HTR-8/SVneo (cell line): Measurements from ENCODE around the gene RIC8B.
A peak's percentile ranks its signal among the peaks of the same experiment; 100 is the strongest.
"Not testable (repeated sequence)": the region's sequence is repeated elsewhere in the genome, so short reads cannot be mapped to it uniquely, and the experiment has no call there.

Experiments
- DNase-seq: peaks from one replicate; pipeline ENCODE4 v3.0.0; 2011; ENCODE audit warnings: low spot score, mixed read lengths; ENCODE audit not compliant: insufficient read length
- FAIRE-seq: peaks from 2 replicates; lab custom pipeline; 2011; peaks lifted over from hg19 to GRCh38; lab: Jason Lieb, UNC

Gene RIC8B, protein sequence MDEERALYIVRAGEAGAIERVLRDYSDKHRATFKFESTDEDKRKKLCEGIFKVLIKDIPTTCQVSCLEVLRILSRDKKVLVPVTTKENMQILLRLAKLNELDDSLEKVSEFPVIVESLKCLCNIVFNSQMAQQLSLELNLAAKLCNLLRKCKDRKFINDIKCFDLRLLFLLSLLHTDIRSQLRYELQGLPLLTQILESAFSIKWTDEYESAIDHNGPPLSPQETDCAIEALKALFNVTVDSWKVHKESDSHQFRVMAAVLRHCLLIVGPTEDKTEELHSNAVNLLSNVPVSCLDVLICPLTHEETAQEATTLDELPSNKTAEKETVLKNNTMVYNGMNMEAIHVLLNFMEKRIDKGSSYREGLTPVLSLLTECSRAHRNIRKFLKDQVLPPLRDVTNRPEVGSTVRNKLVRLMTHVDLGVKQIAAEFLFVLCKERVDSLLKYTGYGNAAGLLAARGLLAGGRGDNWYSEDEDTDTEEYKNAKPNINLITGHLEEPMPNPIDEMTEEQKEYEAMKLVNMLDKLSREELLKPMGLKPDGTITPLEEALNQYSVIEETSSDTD

DNA sequence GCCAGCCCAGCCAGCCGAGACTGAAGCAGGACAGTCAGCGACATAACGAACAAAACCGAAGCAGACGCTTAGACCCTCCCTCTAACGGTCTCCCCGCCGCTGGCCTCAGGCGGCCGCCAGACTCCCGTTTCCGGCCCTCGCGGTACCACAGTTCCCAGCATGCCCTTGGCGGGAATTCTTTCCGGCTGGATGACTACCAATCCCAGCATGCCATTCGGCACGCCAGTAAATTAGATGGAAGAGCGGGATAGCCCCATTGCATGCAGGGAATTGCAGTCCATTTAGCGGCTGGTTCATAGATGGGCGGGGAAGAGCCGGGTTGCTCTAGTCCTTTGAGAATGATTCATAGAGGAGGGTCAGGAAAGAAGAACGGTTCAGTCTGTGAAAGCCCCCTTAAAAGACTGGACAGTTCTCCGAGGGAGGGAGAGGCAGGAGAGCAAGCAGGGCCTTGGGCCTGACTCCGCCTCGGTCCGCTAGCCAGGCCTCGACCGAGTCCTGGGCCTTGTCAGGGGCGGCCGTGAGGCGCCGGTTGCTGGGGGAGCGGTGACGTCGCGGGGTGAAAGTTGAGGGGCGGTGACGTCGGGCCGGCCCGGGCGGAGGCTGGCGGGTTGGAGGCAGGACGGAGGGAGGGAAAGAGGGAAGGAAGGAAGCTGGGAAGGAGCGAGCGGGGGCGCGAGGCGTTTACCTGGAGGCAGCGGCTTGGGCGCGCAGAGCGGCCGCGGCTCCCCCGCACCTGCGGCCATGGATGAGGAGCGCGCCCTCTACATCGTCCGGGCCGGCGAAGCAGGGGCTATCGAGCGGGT lies at the start of gene RIC8B:
TSS of gene RIC8B (plus strand) at position 678 of the 803 bp plus-strand sequence. CDS start at position 742, 64 bp downstream.
- peak; percentile 91 for FAIRE-seq
- peak; percentile 94 for DNase-seq

DNA sequence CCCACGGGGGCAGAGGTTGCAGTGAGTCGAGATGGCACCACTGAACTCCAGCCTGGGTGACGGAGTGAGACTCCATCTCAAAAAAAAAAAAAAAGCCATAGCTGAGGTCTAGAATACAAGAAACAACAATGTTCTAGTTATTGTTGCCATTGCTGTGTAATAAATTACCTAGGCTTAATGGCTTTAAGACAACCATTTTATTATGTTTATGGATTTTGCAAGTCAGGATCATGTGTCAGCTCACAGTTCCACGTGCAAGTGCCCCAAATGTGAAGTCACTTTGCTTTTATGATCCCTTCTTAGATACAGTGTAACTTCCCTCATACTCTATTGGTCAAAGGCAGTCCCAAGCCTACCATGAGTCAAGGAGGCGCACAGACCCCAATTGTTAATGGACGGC lies 49.5 kb upstream of the RIC8B start:
- DNase-seq = no peak
- FAIRE-seq = no peak

DNA sequence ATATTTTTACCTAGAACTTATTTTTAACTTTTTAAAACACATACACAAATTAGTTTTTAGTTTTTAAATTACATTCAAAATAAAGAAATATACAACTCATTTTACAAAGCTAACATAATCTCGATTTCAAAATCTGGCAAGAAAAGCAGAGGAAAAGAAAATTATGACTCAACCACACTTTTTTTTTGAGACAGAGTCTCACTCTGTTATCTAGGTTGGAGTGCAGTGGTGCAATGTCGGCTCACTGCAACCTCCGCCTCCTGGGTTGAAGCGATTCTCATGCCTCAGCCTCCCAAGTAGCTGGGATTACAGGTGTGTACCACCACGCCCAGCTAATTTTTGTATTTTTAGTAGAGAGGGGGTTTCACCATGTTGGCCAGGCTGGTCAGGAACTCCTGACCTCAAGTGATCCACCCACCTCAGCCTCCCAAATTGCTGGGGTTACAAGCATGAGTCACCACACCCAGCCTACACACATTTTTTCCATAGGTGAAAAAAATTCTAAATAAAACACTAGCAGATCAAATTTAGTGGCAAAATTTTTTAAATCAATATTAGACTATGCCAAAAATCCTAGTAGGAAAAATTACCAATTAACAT lies 47.8 kb upstream of the RIC8B start:
- not testable (repeated sequence) for DNase-seq, FAIRE-seq

DNA sequence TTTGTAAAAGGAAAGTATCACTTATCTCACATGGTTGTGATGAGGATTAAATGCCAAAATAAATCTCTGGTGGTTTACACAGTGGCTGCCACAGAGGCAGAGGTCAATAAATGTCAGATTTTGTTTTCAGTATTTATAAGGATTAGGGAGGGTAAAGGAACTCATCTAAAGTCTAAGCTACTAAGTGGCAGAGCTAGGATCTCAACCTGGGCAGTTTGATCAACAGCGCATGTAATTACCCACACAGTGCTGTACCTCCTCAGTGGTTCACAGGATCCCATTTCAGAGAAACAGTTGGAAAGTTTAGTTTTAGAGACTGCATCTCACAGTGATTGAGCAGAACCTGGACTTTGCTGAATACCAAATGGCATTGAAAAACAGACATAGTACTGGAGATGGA lies 44.9 kb upstream of the RIC8B start:
- no peak for DNase-seq
- no peak for FAIRE-seq

DNA sequence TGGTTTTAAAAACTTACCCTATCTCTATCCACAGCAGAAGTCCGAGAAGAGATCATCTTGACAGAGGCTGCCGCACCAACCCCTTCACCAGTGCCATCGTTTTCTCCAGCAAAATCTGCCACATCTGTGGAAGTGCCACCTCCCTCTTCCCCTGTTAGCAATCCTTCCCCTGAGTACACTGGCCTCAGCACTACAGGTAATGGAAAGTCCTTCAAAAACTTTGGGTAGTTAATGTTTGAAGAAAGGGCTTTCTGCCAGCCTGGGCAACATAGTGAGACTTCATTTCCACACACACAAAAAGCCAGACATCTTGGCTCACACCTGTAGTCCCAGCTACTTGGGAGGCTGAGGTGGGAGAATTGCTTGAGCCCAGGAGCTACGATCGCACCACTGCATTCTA lies 41.6 kb upstream of the RIC8B start:
- no peak for DNase-seq
- no peak for FAIRE-seq

DNA sequence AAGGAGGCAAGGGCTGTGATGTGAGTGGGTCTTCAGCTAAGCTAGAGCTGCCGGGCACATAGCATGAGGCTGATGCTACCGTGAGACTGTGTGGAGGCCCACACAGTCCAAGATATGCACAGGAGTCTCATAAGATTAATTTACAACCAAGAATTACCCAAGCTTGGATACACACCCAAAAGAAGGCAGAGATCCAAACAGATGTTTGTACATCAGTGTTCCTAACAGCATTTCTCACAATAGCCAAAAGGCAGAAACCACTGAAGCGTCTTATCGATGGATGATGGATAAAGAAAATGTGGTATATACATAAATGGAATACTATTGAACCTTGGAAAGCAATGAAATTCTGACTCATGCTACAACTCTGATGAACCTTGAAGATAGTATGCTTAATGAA lies 40.8 kb upstream of the RIC8B start:
- DNase-seq = no peak
- FAIRE-seq = no peak

DNA sequence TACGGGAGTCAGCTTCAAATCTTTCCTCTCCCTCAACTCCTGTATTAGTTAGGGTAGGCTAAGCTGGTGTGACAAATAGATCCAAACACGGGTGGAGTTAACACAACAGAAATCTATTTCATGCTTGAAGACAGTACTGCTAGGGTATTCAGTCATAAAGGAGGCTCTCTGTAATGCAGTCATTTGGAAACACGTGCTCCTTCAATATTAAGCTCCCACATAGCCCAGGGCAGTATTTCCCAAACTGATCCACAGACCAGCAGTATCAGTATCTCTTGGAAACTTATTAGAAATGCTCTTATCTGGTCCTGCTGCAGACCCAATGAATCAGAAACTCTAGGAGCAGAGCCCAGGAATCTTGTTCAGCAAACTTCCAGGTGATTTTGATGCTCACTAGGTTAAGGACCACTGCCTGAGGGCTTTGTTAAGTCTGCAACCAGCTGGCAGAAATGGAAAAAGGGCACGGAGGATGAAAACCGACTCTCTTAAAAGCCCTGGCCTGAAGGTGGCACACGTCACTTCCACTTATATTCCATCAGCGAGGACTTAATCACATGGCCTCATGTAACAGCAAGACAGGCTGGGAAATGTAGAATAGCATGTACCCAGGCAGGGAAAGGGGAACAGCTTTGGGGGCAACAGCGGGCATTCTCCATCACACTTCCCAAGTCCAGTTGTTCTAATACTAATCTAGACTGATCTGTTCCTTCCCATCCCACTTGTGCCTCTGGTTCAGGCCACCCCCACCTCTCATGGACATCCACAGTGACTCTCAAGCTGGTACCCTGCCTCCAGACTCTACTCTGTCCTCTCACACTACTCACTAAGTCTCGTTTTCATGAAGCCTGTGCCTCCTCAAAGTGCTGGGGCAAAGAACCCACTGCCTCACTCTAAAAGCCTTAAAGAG lies 38.2 kb upstream of the RIC8B start:
- no peak for DNase-seq
- no peak for FAIRE-seq

DNA sequence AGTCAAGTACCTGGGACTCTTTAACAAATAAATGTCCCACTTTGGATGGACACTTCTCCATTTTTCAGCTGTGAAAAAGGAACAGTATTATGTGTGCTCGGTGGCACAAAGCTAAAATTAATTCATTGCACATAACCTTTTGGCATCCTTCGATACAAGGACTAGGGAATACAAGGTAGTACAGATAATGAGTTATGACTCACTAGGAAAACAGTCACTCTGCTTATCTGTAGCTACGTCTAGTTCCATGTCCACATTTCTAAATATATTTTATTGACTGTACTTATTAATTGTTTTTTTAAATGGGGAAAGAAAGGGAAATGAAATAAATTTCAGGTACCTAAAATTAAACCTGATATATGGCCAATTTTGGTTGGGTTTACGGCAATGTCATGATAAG lies 35.2 kb upstream of the RIC8B start:
- no peak for FAIRE-seq
- DNase-seq = no peak

DNA sequence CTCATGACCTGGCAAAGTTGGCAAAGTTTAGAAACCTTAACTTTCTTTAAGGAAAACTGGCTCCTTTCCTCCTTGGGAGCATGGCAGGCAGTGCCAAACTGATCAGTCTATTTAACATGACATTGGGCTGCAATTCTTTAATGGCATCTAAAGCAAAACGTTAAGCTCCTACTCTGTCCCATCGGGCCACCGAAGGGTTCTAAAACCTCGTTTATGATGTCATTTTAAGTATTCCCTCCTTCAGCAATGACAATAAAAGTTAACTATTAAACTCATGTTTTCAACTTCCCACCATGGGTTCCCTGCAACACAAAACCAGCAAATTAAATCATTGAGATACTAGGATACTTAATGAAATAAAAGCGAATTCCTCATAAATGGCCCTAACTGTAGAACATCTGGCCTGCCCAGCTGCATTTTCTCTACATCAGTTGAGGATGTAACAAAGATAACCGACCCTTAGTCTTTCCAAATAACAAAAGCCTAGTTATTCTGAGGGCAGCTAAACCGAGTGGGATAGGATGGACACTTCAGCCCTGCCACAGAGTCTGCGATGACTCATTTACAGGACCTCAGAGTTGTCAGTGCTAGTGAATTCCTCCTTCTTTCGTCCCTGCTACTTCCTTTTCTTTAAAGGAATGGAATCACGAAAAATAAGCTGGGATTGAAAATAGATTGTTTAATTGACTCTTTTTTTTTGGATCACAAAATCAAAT lies 34.5 kb upstream of the RIC8B start:
- no peak for FAIRE-seq
- DNase-seq = peak; percentile 39

DNA sequence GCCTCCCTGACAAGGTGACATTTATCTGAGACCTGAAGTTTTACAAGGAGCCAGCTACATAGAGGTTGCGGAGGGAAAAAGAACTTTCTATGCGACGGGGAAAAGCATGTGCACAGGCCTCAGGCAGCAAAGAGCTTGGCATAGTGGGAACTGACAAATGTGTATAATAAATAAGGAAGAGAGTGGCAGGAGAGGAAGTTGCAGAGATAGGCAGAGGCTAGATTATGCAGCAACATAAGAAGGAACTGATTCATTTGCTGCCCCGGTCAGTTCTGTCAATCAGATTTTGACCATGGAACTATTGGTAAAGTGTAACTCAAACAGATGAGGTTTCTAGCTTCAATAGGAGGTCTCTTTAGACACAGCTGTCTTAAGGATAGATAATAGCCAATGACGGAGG lies 33.7 kb upstream of the RIC8B start:
- FAIRE-seq (no peak), DNase-seq (no peak)

DNA sequence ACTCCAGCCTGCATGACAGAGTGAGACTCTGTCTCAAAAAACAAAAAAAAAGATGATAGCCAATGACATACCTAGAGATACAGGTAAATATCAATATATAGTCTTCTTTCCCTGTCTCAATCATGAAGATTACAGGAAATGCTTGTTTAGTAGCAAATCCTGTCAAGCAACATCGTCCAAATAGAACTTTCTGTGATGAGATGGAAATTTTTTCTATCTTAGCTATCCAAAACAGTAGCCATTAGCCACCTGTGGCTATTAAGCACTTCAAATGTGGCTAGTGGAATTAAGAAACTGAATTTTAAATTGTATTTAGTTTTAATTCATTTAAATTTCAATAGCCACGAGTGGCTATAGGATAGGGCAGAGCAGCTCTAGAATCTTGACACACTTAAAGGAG lies 33.2 kb upstream of the RIC8B start:
- DNase-seq (no peak), FAIRE-seq (no peak)

DNA sequence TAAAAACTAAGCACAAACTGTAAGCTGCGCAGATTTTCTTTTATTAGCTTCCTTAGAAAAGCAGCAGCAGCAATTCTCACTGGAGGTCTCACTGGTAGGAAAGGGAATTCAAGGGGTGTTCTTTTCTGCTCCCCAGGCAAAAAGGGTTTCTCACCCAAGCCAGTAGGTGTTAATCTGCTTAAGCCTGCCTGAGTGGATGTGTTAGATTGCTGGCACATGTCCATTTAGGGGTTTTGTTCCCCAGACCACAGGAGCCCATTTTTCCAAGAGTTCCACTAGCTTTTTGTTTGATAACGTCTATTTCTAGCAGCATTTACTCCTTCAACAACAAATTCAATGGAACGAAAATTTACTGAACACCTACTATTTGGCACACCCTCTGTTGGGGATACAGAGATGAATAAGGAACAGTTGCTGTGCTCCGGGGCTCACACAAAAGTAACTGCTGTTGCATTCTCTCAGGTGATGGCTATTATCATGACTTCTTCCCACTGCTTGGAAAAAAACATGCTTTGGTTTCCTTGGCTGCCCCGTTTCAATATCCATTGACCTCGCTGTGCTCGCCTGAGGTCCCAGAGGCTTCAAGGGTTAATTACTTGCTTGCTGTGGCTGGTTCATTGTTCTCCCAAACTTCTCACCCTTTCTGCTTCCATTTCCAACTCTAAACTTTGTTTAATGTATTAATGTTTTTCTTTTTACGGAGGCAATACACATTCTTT lies 31.1 kb upstream of the RIC8B start:
- DNase-seq = no peak
- FAIRE-seq = no peak

DNA sequence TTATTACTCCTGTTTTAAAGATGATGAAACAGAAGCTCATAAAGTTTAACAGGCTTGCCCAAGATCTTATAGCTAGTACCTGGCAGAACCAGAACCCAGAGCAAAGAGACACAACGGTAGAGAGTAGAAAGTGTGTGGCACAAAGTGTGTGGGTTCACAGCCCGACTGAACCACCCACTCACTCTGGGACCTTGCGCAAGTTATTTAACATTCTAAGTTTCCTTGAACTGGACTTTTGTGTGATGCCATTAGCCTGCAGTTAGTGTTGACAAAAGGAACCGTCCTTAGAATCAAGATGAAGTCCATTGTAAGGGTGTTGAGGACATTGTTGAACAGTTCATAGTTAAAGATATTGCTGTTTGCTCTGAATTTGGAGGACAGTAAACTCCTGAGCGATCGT lies 29.9 kb upstream of the RIC8B start:
- DNase-seq (no peak), FAIRE-seq (no peak)

DNA sequence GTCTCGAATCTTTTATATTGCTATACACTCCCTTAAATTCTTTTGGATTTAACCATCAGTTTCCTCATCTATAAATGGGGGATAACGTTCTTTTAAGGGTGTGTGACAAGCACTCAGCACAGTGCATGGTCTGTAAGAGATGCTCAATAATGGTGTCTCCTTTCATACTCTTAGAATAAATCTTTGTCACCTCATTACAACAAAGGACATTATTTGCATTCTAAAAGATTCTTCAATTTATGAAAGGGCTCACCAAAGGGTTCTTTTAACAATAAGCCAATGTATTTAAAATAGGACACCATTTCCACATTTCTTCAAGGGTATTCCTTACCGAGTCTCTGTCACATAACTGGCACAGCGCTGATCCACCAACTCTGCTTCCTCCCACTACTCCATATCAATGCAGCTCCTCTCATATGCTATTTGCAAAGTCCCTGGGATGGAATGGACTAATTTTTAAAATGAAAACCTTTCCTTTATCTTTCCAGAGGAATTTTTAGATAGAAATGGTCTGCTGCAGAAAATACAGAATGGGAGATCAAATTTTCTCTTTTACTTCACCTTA lies 29.2 kb upstream of the RIC8B start:
- FAIRE-seq = no peak
- DNase-seq = no peak

DNA sequence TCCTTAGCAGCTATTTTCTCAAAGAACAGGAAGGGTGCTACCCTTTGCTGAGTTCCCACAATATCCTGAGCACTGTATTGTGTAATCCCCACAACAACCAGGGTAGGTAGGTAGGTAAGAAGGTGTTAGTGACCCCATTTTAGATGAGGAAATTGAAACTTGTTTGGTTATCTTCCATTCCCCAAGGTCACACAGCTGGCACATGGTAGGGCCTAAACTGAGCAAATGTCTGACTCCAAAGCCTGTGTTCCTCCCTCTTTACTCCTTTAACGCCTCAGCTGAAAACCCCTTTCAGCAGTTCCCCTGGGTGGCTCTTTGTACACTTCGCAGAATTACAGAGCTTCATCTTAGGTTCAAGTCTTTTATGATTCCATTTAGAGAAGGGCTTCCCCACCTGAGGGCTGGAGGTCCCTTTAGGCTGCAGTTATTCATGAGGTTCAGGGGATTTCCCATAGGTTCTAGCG lies 26.5 kb upstream of the RIC8B start:
- no peak for DNase-seq

DNA sequence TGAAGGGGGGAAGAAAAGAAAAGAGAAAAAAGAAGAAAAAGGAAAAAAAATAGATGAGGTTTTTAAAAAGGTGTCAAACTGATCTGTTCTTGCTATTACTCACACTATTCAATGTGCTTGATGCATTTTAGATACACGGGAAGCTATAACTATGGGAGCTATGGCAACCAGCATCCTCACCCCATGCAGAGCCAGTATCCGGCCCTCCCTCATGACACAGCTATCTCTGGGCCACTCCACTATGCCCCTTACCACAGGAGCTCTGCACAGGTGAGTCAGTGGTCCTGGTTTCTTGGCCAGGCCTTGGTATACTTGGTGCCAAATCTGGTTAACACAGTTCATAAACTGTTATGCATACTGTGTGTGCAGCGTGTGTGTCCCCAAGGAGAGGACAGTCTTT lies 24.0 kb upstream of the RIC8B start:
- DNase-seq = no peak
- FAIRE-seq = no peak

More for the DNA sequence above, 26.5 kb upstream of the RIC8B start:
- FAIRE-seq = no peak

DNA sequence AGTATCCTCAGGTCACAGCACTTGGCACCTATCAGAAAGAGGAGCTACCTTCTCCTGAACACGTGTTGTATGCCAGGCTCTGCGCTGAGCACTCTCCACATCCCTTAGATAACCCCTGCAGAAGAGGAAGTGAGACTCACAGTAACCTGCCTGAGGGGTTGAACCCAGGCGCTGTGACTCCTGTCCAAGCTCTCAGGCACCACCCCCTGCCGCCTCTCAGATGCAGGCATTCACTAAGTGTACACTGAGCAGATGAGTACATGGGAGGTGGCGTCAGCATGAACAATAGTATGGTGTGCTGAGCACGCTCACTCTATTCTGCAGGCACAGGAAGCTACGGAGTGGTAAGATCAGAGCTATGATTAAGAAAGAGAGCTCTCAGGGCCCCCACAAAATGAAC lies 21.0 kb upstream of the RIC8B start:
- DNase-seq (no peak), FAIRE-seq (no peak)

DNA sequence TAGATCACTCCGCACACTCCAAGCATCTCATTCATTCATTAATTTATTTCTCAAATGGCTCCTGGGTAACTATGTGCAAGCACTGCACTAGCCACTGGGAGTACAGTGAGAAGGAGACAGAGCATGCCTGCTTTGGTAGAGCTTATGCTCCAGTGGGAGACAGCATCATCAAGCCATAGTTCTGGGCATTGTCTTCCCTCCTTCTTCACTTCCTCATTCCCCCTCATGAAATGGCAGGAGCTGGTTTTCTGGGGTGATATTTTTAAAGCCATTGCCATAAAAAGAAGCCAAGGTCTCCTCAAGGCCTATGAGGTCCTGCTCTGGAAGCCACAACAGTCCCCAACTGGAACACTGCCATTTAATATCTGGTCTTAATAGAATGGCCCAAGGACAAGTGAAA lies 20.2 kb upstream of the RIC8B start:
- no peak for FAIRE-seq

More for the DNA sequence above, 20.2 kb upstream of the RIC8B start:
- DNase-seq = no peak
